ENCODE measurements around the gene PSMA3.
A peak's percentile ranks its signal among the peaks of the same experiment; 100 is the strongest.

The PSMA3 gene

GRCh38 chr14:58200480-58200841 lies 44.2 kb upstream of the PSMA3 start:
- Histone ChIP-seq H2AFZ (ENCODE audit: low read depth, low read length) (peak overlapping the region; percentile 91), H3K4me2 (ENCODE audit: low read length, poor library complexity, severe bottlenecking) (peak overlapping the region; percentile 37), H4K8ac (ENCODE audit: low read length) (peak overlapping the region; percentile 74), H4K91ac (ENCODE audit: low read length) (no peak overlapping the region), H2BK15ac (ENCODE audit: low read depth, poor library complexity, severe bottlenecking) (no peak overlapping the region), H3K14ac (ENCODE audit: low read length in 2 of 2) (no peak overlapping the region), H3K4ac (ENCODE audit: low read depth in 1 of 2, low read length in 2 of 2) (peak overlapping the region in 1 of 2 experiments; percentile 98), H3K36me3 (ENCODE audit: control insufficient read depth in 1 of 2, insufficient read depth in 2 of 2, low read depth in 1 of 2, low read length in 2 of 2) (peaks cover 4 to 20% of the 10 kb centered on the region in 2 experiments), H2BK12ac (ENCODE audit: low read length in 2 of 2) (no peak overlapping the region), H2BK5ac (ENCODE audit: low read depth, low read length, poor library complexity, severe bottlenecking) (no peak overlapping the region), H3K18ac (ENCODE audit: low read depth in 1 of 2, low read length in 2 of 2) (peak overlapping the region; percentile 92 to 99), H3K27ac (ENCODE audit: low read length, poor library complexity, severe bottlenecking) (peak overlapping the region; percentile 94), H3K4me3 (ENCODE audit: insufficient read depth in 1 of 2, low read depth in 1 of 2, low read length in 2 of 2) (peak overlapping the region; percentile 94 to 96), H3K9me3 (ENCODE audit: control insufficient read depth, low read length) (no peaks in the 10 kb centered on the region), H3K4me1 (ENCODE audit: control insufficient read depth, insufficient read depth, low read depth, low read length) (peaks cover 3% of the 10 kb centered on the region), H3K79me1 (replicated peaks; ENCODE audit: low read length, poor library complexity, severe bottlenecking) (peaks cover 3% of the 10 kb centered on the region), H3K27me3 (ENCODE audit: control insufficient read depth in 1 of 2, insufficient read depth in 1 of 2, low read length in 2 of 2) (no peaks in the 10 kb centered on the region), H3K9ac (ENCODE audit: low read length) (peak overlapping the region; percentile 98), H2BK120ac (ENCODE audit: low read depth, low read length) (no peak overlapping the region), H2AK5ac (ENCODE audit: low read length, severe bottlenecking) (no peak overlapping the region), H3K23ac (ENCODE audit: low read length in 2 of 2) (peak overlapping the region in 1 of 2 experiments; percentile 59)
- DNase-seq: no peak
- 3% methylated on average over 10 of the region's 11 CpGs for WGBS

GRCh38 chr14:58200846-58201245 lies 43.8 kb upstream of the PSMA3 start:
- H2BK15ac ChIP-seq (ENCODE audit: low read depth, poor library complexity, severe bottlenecking): no peak overlapping the region

GRCh38 chr14:58213176-58213575 lies 31.5 kb upstream of the PSMA3 start:
- no peak overlapping the region for H3K9ac ChIP-seq (ENCODE audit: low read length)
- no peak overlapping the region for H2BK15ac ChIP-seq (ENCODE audit: low read depth, poor library complexity, severe bottlenecking)

More at GRCh38 chr14:58200846-58201245, 43.8 kb upstream of the PSMA3 start:
- H3K4me3 ChIP-seq (ENCODE audit: insufficient read depth in 1 of 2, low read depth in 1 of 2, low read length in 2 of 2): peak overlapping the region; percentile 94 to 96
- peak overlapping the region; percentile 37 for H3K4me2 ChIP-seq (ENCODE audit: low read length, poor library complexity, severe bottlenecking)
- H3K9me3 ChIP-seq (ENCODE audit: control insufficient read depth, low read length): no peaks in the 10 kb centered on the region
- H2AK5ac ChIP-seq (ENCODE audit: low read length, severe bottlenecking): no peak overlapping the region
- H2BK120ac ChIP-seq (ENCODE audit: low read depth, low read length): no peak overlapping the region
- peak overlapping the region; percentile 98 for H3K9ac ChIP-seq (ENCODE audit: low read length)
- no peaks in the 10 kb centered on the region for H3K27me3 ChIP-seq (ENCODE audit: control insufficient read depth in 1 of 2, insufficient read depth in 1 of 2, low read length in 2 of 2)
- peak; percentile 1 for DNase-seq
- H4K8ac ChIP-seq (ENCODE audit: low read length): no peak overlapping the region
- H3K36me3 ChIP-seq (ENCODE audit: control insufficient read depth in 1 of 2, insufficient read depth in 2 of 2, low read depth in 1 of 2, low read length in 2 of 2): peaks cover 6 to 22% of the 10 kb centered on the region in 2 experiments
- no peak overlapping the region for H3K27ac ChIP-seq (ENCODE audit: low read length, poor library complexity, severe bottlenecking)
- H2BK5ac ChIP-seq (ENCODE audit: low read depth, low read length, poor library complexity, severe bottlenecking): no peak overlapping the region
- H4K91ac ChIP-seq (ENCODE audit: low read length): no peak overlapping the region
- H3K4ac ChIP-seq (ENCODE audit: low read depth in 1 of 2, low read length in 2 of 2): no peak overlapping the region
- WGBS: 43% methylated on average over 1 of the region's 2 CpGs
- peaks cover 3% of the 10 kb centered on the region for H3K4me1 ChIP-seq (ENCODE audit: control insufficient read depth, insufficient read depth, low read depth, low read length)
- no peak overlapping the region for H3K14ac ChIP-seq (ENCODE audit: low read length in 2 of 2)
- H3K23ac ChIP-seq (ENCODE audit: low read length in 2 of 2): no peak overlapping the region
- H2BK12ac ChIP-seq (ENCODE audit: low read length in 2 of 2): no peak overlapping the region
- H3K18ac ChIP-seq (ENCODE audit: low read depth in 1 of 2, low read length in 2 of 2): no peak overlapping the region
- peaks cover 3% of the 10 kb centered on the region for H3K79me1 ChIP-seq (replicated peaks; ENCODE audit: low read length, poor library complexity, severe bottlenecking)
- H2AFZ ChIP-seq (ENCODE audit: low read depth, low read length): no peak overlapping the region

GRCh38 chr14:58215191-58215914 lies 29.3 kb upstream of the PSMA3 start:
- no peaks in the 10 kb centered on the region for H3K27me3 ChIP-seq (ENCODE audit: control insufficient read depth in 1 of 2, insufficient read depth in 1 of 2, low read length in 2 of 2)
- no peak overlapping the region for H3K27ac ChIP-seq (ENCODE audit: low read length, poor library complexity, severe bottlenecking)
- 97% methylated on average over 2 of the region's 2 CpGs for WGBS
- H3K4me2 ChIP-seq (ENCODE audit: low read length, poor library complexity, severe bottlenecking): no peak overlapping the region
- no peak overlapping the region for H3K23ac ChIP-seq (ENCODE audit: low read length in 2 of 2)
- DNase-seq: no peak
- no peak overlapping the region for H4K8ac ChIP-seq (ENCODE audit: low read length)
- no peak overlapping the region for H2AK5ac ChIP-seq (ENCODE audit: low read length, severe bottlenecking)
- no peak overlapping the region for H2BK15ac ChIP-seq (ENCODE audit: low read depth, poor library complexity, severe bottlenecking)
- H2BK12ac ChIP-seq (ENCODE audit: low read length in 2 of 2): no peak overlapping the region
- no peak overlapping the region for H2AFZ ChIP-seq (ENCODE audit: low read depth, low read length)
- no peak overlapping the region for H2BK120ac ChIP-seq (ENCODE audit: low read depth, low read length)
- H3K36me3 ChIP-seq (ENCODE audit: control insufficient read depth in 1 of 2, insufficient read depth in 2 of 2, low read depth in 1 of 2, low read length in 2 of 2): peaks cover 15 to 90% of the 10 kb centered on the region in 2 experiments
- H3K4ac ChIP-seq (ENCODE audit: low read depth in 1 of 2, low read length in 2 of 2): no peak overlapping the region
- no peak overlapping the region for H3K9ac ChIP-seq (ENCODE audit: low read length)
- no peaks in the 10 kb centered on the region for H3K9me3 ChIP-seq (ENCODE audit: control insufficient read depth, low read length)
- no peak overlapping the region for H3K18ac ChIP-seq (ENCODE audit: low read depth in 1 of 2, low read length in 2 of 2)
- no peak overlapping the region for H2BK5ac ChIP-seq (ENCODE audit: low read depth, low read length, poor library complexity, severe bottlenecking)
- no peak overlapping the region for H4K91ac ChIP-seq (ENCODE audit: low read length)
- peaks cover 2% of the 10 kb centered on the region for H3K79me1 ChIP-seq (replicated peaks; ENCODE audit: low read length, poor library complexity, severe bottlenecking)
- no peak overlapping the region for H3K14ac ChIP-seq (ENCODE audit: low read length in 2 of 2)
- H3K4me3 ChIP-seq (ENCODE audit: insufficient read depth in 1 of 2, low read depth in 1 of 2, low read length in 2 of 2): no peak overlapping the region
- H3K4me1 ChIP-seq (ENCODE audit: control insufficient read depth, insufficient read depth, low read depth, low read length): peaks cover 3% of the 10 kb centered on the region

More at GRCh38 chr14:58213176-58213575, 31.5 kb upstream of the PSMA3 start:
- Histone ChIP-seq H3K14ac (ENCODE audit: low read length in 2 of 2) (no peak overlapping the region), H3K4me2 (ENCODE audit: low read length, poor library complexity, severe bottlenecking) (no peak overlapping the region), H3K23ac (ENCODE audit: low read length in 2 of 2) (no peak overlapping the region), H3K4me3 (ENCODE audit: insufficient read depth in 1 of 2, low read depth in 1 of 2, low read length in 2 of 2) (no peak overlapping the region), H4K8ac (ENCODE audit: low read length) (no peak overlapping the region), H3K4me1 (ENCODE audit: control insufficient read depth, insufficient read depth, low read depth, low read length) (peaks cover 3% of the 10 kb centered on the region), H2AFZ (ENCODE audit: low read depth, low read length) (no peak overlapping the region), H3K4ac (ENCODE audit: low read depth in 1 of 2, low read length in 2 of 2) (no peak overlapping the region), H2BK120ac (ENCODE audit: low read depth, low read length) (no peak overlapping the region), H2BK5ac (ENCODE audit: low read depth, low read length, poor library complexity, severe bottlenecking) (no peak overlapping the region), H3K36me3 (ENCODE audit: control insufficient read depth in 1 of 2, insufficient read depth in 2 of 2, low read depth in 1 of 2, low read length in 2 of 2) (peaks cover 15 to 90% of the 10 kb centered on the region in 2 experiments), H4K91ac (ENCODE audit: low read length) (no peak overlapping the region), H3K79me1 (replicated peaks; ENCODE audit: low read length, poor library complexity, severe bottlenecking) (peaks cover 4% of the 10 kb centered on the region), H3K27me3 (ENCODE audit: control insufficient read depth in 1 of 2, insufficient read depth in 1 of 2, low read length in 2 of 2) (no peaks in the 10 kb centered on the region), H3K27ac (ENCODE audit: low read length, poor library complexity, severe bottlenecking) (no peak overlapping the region), H3K18ac (ENCODE audit: low read depth in 1 of 2, low read length in 2 of 2) (no peak overlapping the region), H3K9me3 (ENCODE audit: control insufficient read depth, low read length) (no peaks in the 10 kb centered on the region), H2BK12ac (ENCODE audit: low read length in 2 of 2) (no peak overlapping the region), H2AK5ac (ENCODE audit: low read length, severe bottlenecking) (no peak overlapping the region)
- no peak for DNase-seq
